Measurements from ENCODE around the gene CFAP299.
"Not testable (repeated sequence)": the region's sequence is repeated elsewhere in the genome, so short reads cannot be mapped to it uniquely, and the experiment has no call there.

DNA sequence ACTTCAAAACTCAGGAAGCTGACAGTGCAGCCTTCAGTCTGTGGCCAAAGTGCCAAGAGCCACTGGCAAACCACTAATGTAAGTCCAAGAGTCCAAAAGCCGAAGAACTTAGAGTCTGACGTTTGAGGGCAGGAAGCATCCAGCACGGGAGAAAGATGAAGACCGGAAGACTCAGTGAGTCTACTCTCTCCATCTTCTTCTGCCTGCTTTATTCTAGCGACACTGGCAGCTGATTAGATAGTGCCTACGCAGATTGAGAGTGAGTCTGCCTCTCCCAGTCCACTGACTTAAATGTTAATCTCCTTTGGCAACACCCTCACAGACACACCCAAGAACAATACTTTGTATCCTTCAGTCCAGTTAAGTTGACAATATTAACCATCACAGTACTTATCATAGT lies 414.0 kb downstream of the CFAP299 start:
- TF ChIP-seq CTCF (IDR thresholded peaks at IDR 0.05); POLR2A (IDR thresholded peaks at IDR 0.05; ENCODE audit: low read depth); POLR2AphosphoS5 (IDR thresholded peaks at IDR 0.05); EP300 (IDR thresholded peaks at IDR 0.05): not testable (repeated sequence)

All from esophagus muscularis mucosa (tissue), 4 donors.